Measurements from ENCODE around the gene SLC7A10. TPM values are rescaled to one million over a fixed set of nuclear protein-coding genes. Genes with fewer than 3 reads are reported as not detected.
"Not testable (repeated sequence)": the region's sequence is repeated elsewhere in the genome, so short reads cannot be mapped to it uniquely, and the experiment has no call there.

SLC7A10 gene
- polyA plus RNA-seq, 1 of the 3 experiments (the other 2 are of a cell fraction), result 0.02 TPM

DNA sequence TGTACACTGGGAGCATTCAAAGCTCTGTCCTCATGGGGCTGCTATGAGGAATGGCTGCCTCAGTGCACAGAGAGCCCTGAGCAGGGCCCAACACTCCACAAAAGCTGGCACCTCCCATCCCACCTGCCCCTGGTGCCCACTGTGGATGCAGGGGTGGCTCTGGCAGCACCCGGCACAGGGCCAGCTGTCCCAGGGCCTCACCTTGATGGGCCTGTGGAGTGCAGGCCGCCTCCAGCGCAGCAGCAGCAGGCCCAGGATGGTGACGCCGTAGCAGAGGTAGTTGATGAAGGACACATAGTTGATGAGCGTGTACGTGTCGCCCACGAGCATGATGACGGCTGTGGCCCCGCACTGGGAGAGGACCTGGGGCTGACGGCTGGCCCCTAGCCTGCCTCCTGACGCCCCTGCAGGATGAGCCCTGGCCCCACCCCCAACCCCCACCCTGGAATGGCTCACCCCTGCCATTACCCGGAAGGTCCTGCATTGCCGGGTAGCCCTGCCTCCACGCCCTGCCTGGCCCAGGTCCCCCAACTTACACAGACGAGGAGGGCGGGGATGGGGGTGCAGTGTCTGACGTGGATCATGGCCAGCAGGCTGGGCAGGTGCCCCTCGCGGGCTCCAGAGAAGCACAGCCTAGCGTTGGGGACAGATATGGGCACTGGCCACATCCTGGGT is 15.2 kb downstream of the SLC7A10 start:
- ChIA-PET POLR2A (no interaction called here), CTCF (interaction anchor here (2.1 kb wide), 1 partner anchor 196 kb away, joined by 7 read pairs; no protein-coding TSS in a partner anchor)
- H3F3A ChIP-seq (replicated peaks; ENCODE audit: insufficient read depth), result no peaks in the 10 kb centered on the region
- no peak overlapping the region for H3K4me3 ChIP-seq (ENCODE audit: low read depth in 2 of 2, low read length in 1 of 2)
- H2AFZ ChIP-seq (ENCODE audit: low read depth), result no peak overlapping the region
- no peaks in the 10 kb centered on the region for H4K20me1 ChIP-seq (ENCODE audit: insufficient read depth)
- no peak overlapping the region for H3K27ac ChIP-seq (ENCODE audit: low read depth in 2 of 2, low read length in 1 of 2)
- H3K27me3 ChIP-seq (ENCODE audit: insufficient read depth), result no peaks in the 10 kb centered on the region
- peaks cover 0 to 3% of the 10 kb centered on the region in 2 experiments for H3K36me3 ChIP-seq (replicated peaks in 1 of 2; ENCODE audit: control insufficient read depth in 1 of 2, insufficient read depth in 2 of 2, low read length in 1 of 2)
- no peak overlapping the region for H3K4me2 ChIP-seq
- TF ChIP-seq NFIC (IDR thresholded peaks at IDR 0.05; ENCODE audit: borderline replicate concordance) (no peak), TAF1 (IDR thresholded peaks at IDR 0.05; ENCODE audit: borderline replicate concordance, low read depth, low read length) (no peak), ELF1 (IDR thresholded peaks at IDR 0.05) (no peak), GATA2 (CRISPR knock-in tag; IDR thresholded peaks at IDR 0.05) (no peak), JUND (IDR thresholded peaks at IDR 0.05) (no peak), YY1 (IDR thresholded peaks at IDR 0.05; ENCODE audit: low read depth) (no peak), FOXJ3 (CRISPR knock-in tag; IDR thresholded peaks at IDR 0.05) (no peak), RXRA (IDR thresholded peaks at IDR 0.05; ENCODE audit: borderline replicate concordance, low read depth) (no peak), SMC3 (IDR thresholded peaks at IDR 0.05; ENCODE audit: low read depth, low read length) (no peak), RCOR1 (IDR thresholded peaks at IDR 0.05; ENCODE audit: low read length) (no peak), MXI1 (IDR thresholded peaks at IDR 0.05; ENCODE audit: low read depth, low read length) (no peak), FOSL2 (IDR thresholded peaks at IDR 0.05; ENCODE audit: borderline replicate concordance, low read depth) (no peak), EZH2phosphoT487 (IDR thresholded peaks at IDR 0.05; ENCODE audit: borderline replicate concordance, low read depth) (no peak), TEAD4 (IDR thresholded peaks at IDR 0.05; ENCODE audit: borderline replicate concordance, insufficient read depth) (no peak), RFX5 (IDR thresholded peaks at IDR 0.05; ENCODE audit: low read length) (no peak), NRF1 (IDR thresholded peaks at IDR 0.05; ENCODE audit: low read depth, low read length) (no peak)
- TF ChIP-seq, protein P1, sequence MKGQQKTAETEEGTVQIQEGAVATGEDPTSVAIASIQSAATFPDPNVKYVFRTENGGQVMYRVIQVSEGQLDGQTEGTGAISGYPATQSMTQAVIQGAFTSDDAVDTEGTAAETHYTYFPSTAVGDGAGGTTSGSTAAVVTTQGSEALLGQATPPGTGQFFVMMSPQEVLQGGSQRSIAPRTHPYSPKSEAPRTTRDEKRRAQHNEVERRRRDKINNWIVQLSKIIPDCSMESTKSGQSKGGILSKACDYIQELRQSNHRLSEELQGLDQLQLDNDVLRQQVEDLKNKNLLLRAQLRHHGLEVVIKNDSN (IDR thresholded peaks at IDR 0.05; ENCODE audit: borderline replicate concordance, low read depth), result no peak
- TF ChIP-seq, protein P2, sequence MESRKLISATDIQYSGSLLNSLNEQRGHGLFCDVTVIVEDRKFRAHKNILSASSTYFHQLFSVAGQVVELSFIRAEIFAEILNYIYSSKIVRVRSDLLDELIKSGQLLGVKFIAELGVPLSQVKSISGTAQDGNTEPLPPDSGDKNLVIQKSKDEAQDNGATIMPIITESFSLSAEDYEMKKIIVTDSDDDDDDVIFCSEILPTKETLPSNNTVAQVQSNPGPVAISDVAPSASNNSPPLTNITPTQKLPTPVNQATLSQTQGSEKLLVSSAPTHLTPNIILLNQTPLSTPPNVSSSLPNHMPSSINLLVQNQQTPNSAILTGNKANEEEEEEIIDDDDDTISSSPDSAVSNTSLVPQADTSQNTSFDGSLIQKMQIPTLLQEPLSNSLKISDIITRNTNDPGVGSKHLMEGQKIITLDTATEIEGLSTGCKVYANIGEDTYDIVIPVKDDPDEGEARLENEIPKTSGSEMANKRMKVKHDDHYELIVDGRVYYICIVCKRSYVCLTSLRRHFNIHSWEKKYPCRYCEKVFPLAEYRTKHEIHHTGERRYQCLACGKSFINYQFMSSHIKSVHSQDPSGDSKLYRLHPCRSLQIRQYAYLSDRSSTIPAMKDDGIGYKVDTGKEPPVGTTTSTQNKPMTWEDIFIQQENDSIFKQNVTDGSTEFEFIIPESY (IDR thresholded peaks at IDR 0.05; ENCODE audit: borderline replicate concordance, low read depth), result no peak
- TF ChIP-seq, protein P3, sequence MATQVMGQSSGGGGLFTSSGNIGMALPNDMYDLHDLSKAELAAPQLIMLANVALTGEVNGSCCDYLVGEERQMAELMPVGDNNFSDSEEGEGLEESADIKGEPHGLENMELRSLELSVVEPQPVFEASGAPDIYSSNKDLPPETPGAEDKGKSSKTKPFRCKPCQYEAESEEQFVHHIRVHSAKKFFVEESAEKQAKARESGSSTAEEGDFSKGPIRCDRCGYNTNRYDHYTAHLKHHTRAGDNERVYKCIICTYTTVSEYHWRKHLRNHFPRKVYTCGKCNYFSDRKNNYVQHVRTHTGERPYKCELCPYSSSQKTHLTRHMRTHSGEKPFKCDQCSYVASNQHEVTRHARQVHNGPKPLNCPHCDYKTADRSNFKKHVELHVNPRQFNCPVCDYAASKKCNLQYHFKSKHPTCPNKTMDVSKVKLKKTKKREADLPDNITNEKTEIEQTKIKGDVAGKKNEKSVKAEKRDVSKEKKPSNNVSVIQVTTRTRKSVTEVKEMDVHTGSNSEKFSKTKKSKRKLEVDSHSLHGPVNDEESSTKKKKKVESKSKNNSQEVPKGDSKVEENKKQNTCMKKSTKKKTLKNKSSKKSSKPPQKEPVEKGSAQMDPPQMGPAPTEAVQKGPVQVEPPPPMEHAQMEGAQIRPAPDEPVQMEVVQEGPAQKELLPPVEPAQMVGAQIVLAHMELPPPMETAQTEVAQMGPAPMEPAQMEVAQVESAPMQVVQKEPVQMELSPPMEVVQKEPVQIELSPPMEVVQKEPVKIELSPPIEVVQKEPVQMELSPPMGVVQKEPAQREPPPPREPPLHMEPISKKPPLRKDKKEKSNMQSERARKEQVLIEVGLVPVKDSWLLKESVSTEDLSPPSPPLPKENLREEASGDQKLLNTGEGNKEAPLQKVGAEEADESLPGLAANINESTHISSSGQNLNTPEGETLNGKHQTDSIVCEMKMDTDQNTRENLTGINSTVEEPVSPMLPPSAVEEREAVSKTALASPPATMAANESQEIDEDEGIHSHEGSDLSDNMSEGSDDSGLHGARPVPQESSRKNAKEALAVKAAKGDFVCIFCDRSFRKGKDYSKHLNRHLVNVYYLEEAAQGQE (IDR thresholded peaks at IDR 0.05; ENCODE audit: low read depth, low read length), result no peak
- TF ChIP-seq, protein P4, sequence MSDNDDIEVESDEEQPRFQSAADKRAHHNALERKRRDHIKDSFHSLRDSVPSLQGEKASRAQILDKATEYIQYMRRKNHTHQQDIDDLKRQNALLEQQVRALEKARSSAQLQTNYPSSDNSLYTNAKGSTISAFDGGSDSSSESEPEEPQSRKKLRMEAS (IDR thresholded peaks at IDR 0.05; ENCODE audit: low read depth), result no peak
- no peak overlapping the region for H3K9ac ChIP-seq
- H3K9me3 ChIP-seq, result no peaks in the 10 kb centered on the region
- no peaks in the 10 kb centered on the region for H3K9me2 ChIP-seq
- WGBS (ENCODE audit: low lambda C conversion rate), result 89% methylated on average over 8 of the region's 22 CpGs
- no peaks in the 10 kb centered on the region; a peak in 1 of 4 replicates for H3K4me1 ChIP-seq (ENCODE audit: control insufficient read depth in 1 of 2, insufficient read depth in 2 of 2, low read depth in 1 of 2, low read length in 1 of 2)
- DNase-seq, result peak; percentile 19
- no peaks in the 10 kb centered on the region for H3K79me2 ChIP-seq (ENCODE audit: insufficient read depth)

DNA sequence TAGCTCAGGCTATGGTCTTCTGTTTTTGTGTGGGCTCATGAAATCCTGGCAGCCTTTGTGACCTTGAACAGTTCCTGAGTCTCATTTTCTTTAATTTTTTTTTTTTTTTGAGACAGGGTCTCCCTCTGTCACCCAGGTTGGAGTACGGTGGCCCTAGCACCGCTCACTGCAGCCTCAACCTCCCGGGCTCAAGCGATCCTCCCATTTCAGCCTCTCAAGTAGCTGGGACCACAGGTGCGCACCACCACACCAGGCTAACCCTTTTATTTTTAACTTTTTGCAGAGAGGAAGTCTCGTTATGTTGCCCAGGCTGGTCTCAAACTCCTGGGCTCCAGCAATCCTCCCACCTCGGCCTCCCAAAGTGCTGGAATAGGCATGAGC is 15.8 kb downstream of the SLC7A10 start:
- H3K27ac ChIP-seq (ENCODE audit: low read depth in 2 of 2, low read length in 1 of 2); H3F3A ChIP-seq (replicated peaks; ENCODE audit: insufficient read depth); H3K4me2 ChIP-seq; H3K9ac ChIP-seq; POLR2A ChIA-PET; H3K79me2 ChIP-seq (ENCODE audit: insufficient read depth); H3K9me2 ChIP-seq; H2AFZ ChIP-seq (ENCODE audit: low read depth); H3K36me3 ChIP-seq (replicated peaks in 1 of 2; ENCODE audit: control insufficient read depth in 1 of 2, insufficient read depth in 2 of 2, low read length in 1 of 2); H3K9me3 ChIP-seq; H3K27me3 ChIP-seq (ENCODE audit: insufficient read depth); DNase-seq; H3K4me3 ChIP-seq (ENCODE audit: low read depth in 2 of 2, low read length in 1 of 2); H3K4me1 ChIP-seq (ENCODE audit: control insufficient read depth in 1 of 2, insufficient read depth in 2 of 2, low read depth in 1 of 2, low read length in 1 of 2); H4K20me1 ChIP-seq (ENCODE audit: insufficient read depth): not testable (repeated sequence)
- WGBS (ENCODE audit: low lambda C conversion rate), result 89% methylated on average over 7 of the region's 7 CpGs
- CTCF ChIA-PET, result interaction anchor here (0.6 to 1.1 kb wide), 3 partner anchors 12 to 498 kb away, joined by 3 read pairs; no protein-coding TSS in a partner anchor

Data from SK-N-SH (cell line).